H1 (cell line): ENCODE data around the gene DXO. TPM values are rescaled to one million over a fixed set of nuclear protein-coding genes. Genes with fewer than 3 reads are reported as not detected.

ENCODE experiments used
- CTCF ChIA-PET: fragments of 300-600 bp; sonication (Branson Sonifier 250); formaldehyde crosslinking; loops from one replicate; lab custom pipeline; 2021; ENCODE audit not compliant: partially characterized antibody; lab: Charles Lee
- POLR2A ChIA-PET: fragments of 300-600 bp; sonication (Branson Sonifier 250); formaldehyde crosslinking; loops from one replicate; lab custom pipeline; 2021; ENCODE audit warnings: inconsistent platforms; ENCODE audit not compliant: partially characterized antibody; lab: Charles Lee
- DNase-seq, 2 experiments: peaks; one replicate each; pipeline versions ENCODE4 v3.0.0 to v3.0.0-alpha.2; 2010 to 2022; ENCODE audit warnings: low spot score in 2 of 2, low read depth in 1 of 2, mixed read lengths in 1 of 2
- FAIRE-seq: peaks from 2 replicates; lab custom pipeline; 2011; peaks lifted over from hg19 to GRCh38; lab: Jason Lieb, UNC
- H2AFZ ChIP-seq: 2 replicates; pipeline ENCODE4 v1.8.1; 2012; ENCODE audit warnings: low read length, inconsistent platforms
- H2AK5ac ChIP-seq: 2 replicates; pipeline ENCODE4 v1.6.1; 2013; ENCODE audit warnings: low read depth, low read length
- H2BK120ac ChIP-seq: replicated peaks from 2 replicates; pipeline ENCODE3; 2013; ENCODE audit warnings: low read depth, low read length, inconsistent platforms
- H2BK12ac ChIP-seq: 2 replicates; pipeline ENCODE4 v1.6.1; 2013; ENCODE audit warnings: low read depth, low read length
- H2BK15ac ChIP-seq: 2 replicates; pipeline ENCODE4 v1.6.1; 2013; ENCODE audit warnings: low read length
- H2BK20ac ChIP-seq: 2 replicates; pipeline ENCODE4 v1.6.1; 2013; ENCODE audit warnings: low read length
- H2BK5ac ChIP-seq: 2 replicates; pipeline ENCODE4 v1.6.1; 2013; ENCODE audit warnings: low read depth, low read length
- H3K14ac ChIP-seq: 2 replicates; pipeline ENCODE4 v1.6.1; 2013; ENCODE audit warnings: inconsistent platforms; ENCODE audit not compliant: insufficient read length
- H3K18ac ChIP-seq: 2 replicates; pipeline ENCODE4 v1.6.1; 2013; ENCODE audit warnings: low read length; ENCODE audit errors: extremely low read depth
- H3K23ac ChIP-seq: 2 replicates; pipeline ENCODE4 v1.6.1; 2013; ENCODE audit warnings: inconsistent platforms; ENCODE audit not compliant: insufficient read length
- H3K23me2 ChIP-seq: 2 replicates; pipeline ENCODE4 v1.6.1; 2013; ENCODE audit warnings: low read depth, low read length
- H3K27ac ChIP-seq: 2 replicates; pipeline ENCODE4 v1.6.1; 2011; ENCODE audit warnings: low read depth, low read length, inconsistent platforms
- H3K27me3 ChIP-seq, 4 experiments: replicated peaks in 1 of 4; 1 replicate in 1 of 4; 2 replicates in 3 of 4; pipeline versions ENCODE4 v1.6.1 to v1.8.1; 2011 to 2013; ENCODE audit warnings: low read length in 3 of 4, mild to moderate bottlenecking in 3 of 4, inconsistent platforms in 2 of 4, mixed read lengths in 2 of 4, moderate library complexity in 1 of 4; ENCODE audit not compliant: control insufficient read depth in 3 of 4, insufficient read depth in 3 of 4; ENCODE audit errors: extremely low read depth in 1 of 4
- H3K36me3 ChIP-seq, 4 experiments: 2 replicates each; pipeline versions ENCODE4 v1.6.1 to v1.8.1; 2011 to 2013; ENCODE audit warnings: mild to moderate bottlenecking in 4 of 4, low read length in 3 of 4, moderate library complexity in 2 of 4, control low read depth in 1 of 4, inconsistent platforms in 1 of 4; ENCODE audit not compliant: insufficient read depth in 4 of 4, control insufficient read depth in 2 of 4
- H3K4ac ChIP-seq: replicated peaks from 2 replicates; pipeline ENCODE3; 2013; ENCODE audit warnings: low read length, low read depth, mixed read lengths, inconsistent platforms; ENCODE audit not compliant: insufficient read length
- H3K4me1 ChIP-seq, 4 experiments: replicated peaks in 1 of 4; 1 replicate in 1 of 4; 2 replicates in 3 of 4; pipeline versions ENCODE4 v1.6.1 to v1.8.1; 2011 to 2013; ENCODE audit warnings: low read length in 3 of 4, inconsistent platforms in 2 of 4, mixed read lengths in 1 of 4; ENCODE audit not compliant: insufficient read depth in 4 of 4, control insufficient read depth in 3 of 4
- H3K4me2 ChIP-seq, 2 experiments: 2 replicates each; pipeline versions ENCODE4 v1.6.1 to v1.8.1; 2011 to 2013; ENCODE audit warnings: low read depth in 2 of 2, low read length in 2 of 2, control low read depth in 1 of 2, inconsistent platforms in 1 of 2, mild to moderate bottlenecking in 1 of 2; ENCODE audit not compliant: insufficient read depth in 1 of 2
- H3K4me3 ChIP-seq, 4 experiments: fragments of 200-600, 300-600 bp in 1 of 4; sonication (generic), shearing (Covaris generic), sonication (Bioruptor Twin) in 1 of 4; 2 replicates each; pipeline versions ENCODE4 v1.5.1 to v1.8.1; 2011 to 2016; ENCODE audit warnings: low read length in 4 of 4, low read depth in 3 of 4, control low read depth in 2 of 4, inconsistent platforms in 2 of 4, mild to moderate bottlenecking in 2 of 4, mixed read lengths in 1 of 4, moderate library complexity in 1 of 4; ENCODE audit not compliant: insufficient read depth in 2 of 4; ENCODE audit errors: extremely low read depth in 1 of 4
- H3K56ac ChIP-seq: replicated peaks from 2 replicates; pipeline ENCODE3; 2013; ENCODE audit warnings: low read depth, mild to moderate bottlenecking, mixed read lengths, low read length, inconsistent platforms; ENCODE audit not compliant: insufficient read length
- H3K79me1 ChIP-seq: 2 replicates; pipeline ENCODE4 v1.6.1; 2013; ENCODE audit warnings: low read depth, low read length, control low read depth
- H3K79me2 ChIP-seq, 2 experiments: 2 replicates each; pipeline versions ENCODE4 v1.6.1 to v1.8.1; 2012 to 2013; ENCODE audit warnings: low read length in 2 of 2, mild to moderate bottlenecking in 2 of 2, inconsistent platforms in 1 of 2; ENCODE audit not compliant: insufficient read depth in 2 of 2, control insufficient read depth in 1 of 2
- H3K9ac ChIP-seq, 4 experiments: replicated peaks in 1 of 4; 1 replicate in 1 of 4; 2 replicates in 3 of 4; pipeline versions ENCODE4 v1.6.1 to v1.8.1; 2011 to 2013; ENCODE audit warnings: low read depth in 3 of 4, low read length in 3 of 4, control low read depth in 2 of 4, mild to moderate bottlenecking in 2 of 4, moderate library complexity in 2 of 4, inconsistent platforms in 1 of 4; ENCODE audit errors: extremely low read depth in 1 of 4
- H3K9me3 ChIP-seq, 2 experiments: 2 replicates each; pipeline versions ENCODE4 v1.6.1 to v1.8.1; 2012 to 2013; ENCODE audit warnings: mild to moderate bottlenecking in 2 of 2, moderate library complexity in 2 of 2, control low read depth in 1 of 2, inconsistent platforms in 1 of 2, low read depth in 1 of 2, low read length in 1 of 2, mixed read lengths in 1 of 2; ENCODE audit not compliant: insufficient read depth in 2 of 2
- H4K20me1 ChIP-seq, 2 experiments: replicated peaks in 1 of 2; 2 replicates each; pipeline versions ENCODE3 to v1.8.1; 2011 to 2013; ENCODE audit warnings: inconsistent platforms in 2 of 2, low read length in 2 of 2, mild to moderate bottlenecking in 1 of 2; ENCODE audit not compliant: insufficient read depth in 2 of 2, control insufficient read depth in 1 of 2
- H4K5ac ChIP-seq: 2 replicates; pipeline ENCODE4 v1.6.1; 2013; ENCODE audit warnings: low read length, low read depth, mixed read lengths, inconsistent platforms; ENCODE audit not compliant: insufficient read length
- H4K8ac ChIP-seq: 2 replicates; pipeline ENCODE4 v1.8.0; 2013; ENCODE audit warnings: mild to moderate bottlenecking, moderate library complexity, low read length, inconsistent platforms; ENCODE audit not compliant: insufficient read depth; ENCODE audit errors: extremely low read depth
- H4K91ac ChIP-seq: replicated peaks from 2 replicates; pipeline ENCODE3; 2013; ENCODE audit warnings: low read length, mixed read lengths, inconsistent platforms; ENCODE audit not compliant: insufficient read length
- BCL11A ChIP-seq, 2 experiments: IDR thresholded peaks; one replicate each; pipeline ENCODE4 v1.6.1; 2011; ENCODE audit warnings: low read depth in 2 of 2, low read length in 2 of 2, mild to moderate bottlenecking in 2 of 2
- TEAD4 ChIP-seq: IDR thresholded peaks from 2 replicates; pipeline ENCODE4 v1.6.1; 2012; ENCODE audit warnings: low read depth, low read length, inconsistent platforms, mixed read lengths
- WGBS, 2 experiments: shearing (Covaris generic) in 1 of 2; methylation state at CpG; one replicate each; pipeline versions ENCODE4 v1.1.6 to v1.1.7; 2013 to 2015; ENCODE audit warnings: low lambda C conversion rate in 2 of 2, mixed read lengths in 2 of 2, inconsistent platforms in 1 of 2, low coverage in 1 of 2, missing lambda C conversion rate in 1 of 2; ENCODE audit not compliant: insufficient replicate concordance in 2 of 2, insufficient coverage in 1 of 2, insufficient read length in 1 of 2; ENCODE audit errors: extremely low coverage in 1 of 2, missing lambda C conversion rate in 1 of 2; 5-methylcytosine and 5-hydroxymethylcytosine counted together
- polyA plus RNA-seq, 7 experiments: library from polyadenylated mRNA; depleted of rRNA in 3 of 7; stranded (reverse) in 5 of 7; unstranded in 2 of 7; fragments of >200 nt in 5 of 7; fragments of 200-250 nt in 2 of 7; gene quantifications; 1 replicate in 5 of 7; 2 replicates in 1 of 7; 4 replicates in 1 of 7; pipeline versions ENCODE4 v1.2.1 to v1.2.3, GENCODE V29; 2011 to 2013; ENCODE audit warnings: missing spikeins in 2 of 7, mixed read lengths in 2 of 7
- total RNA-seq: library from RNA; stranded (reverse); fragmentation: NEBNext Ultra II Directional; extraction: Animal tissue kit (Norgen Biotek cat#: 25700); gene quantifications from 2 replicates; pipeline ENCODE4 v1.2.1, GENCODE V29; 2021
- TF ChIP-seq, protein P1 (sequence below): IDR thresholded peaks from 2 replicates; pipeline ENCODE4 v1.6.1; 2012; ENCODE audit warnings: inconsistent platforms

Gene DXO
- total and polyA plus RNA-seq, 2 of the 8 experiments (the other 6 are each of a cell fraction or from before 2014, with no cell fraction given) = 14.7 to 23.9 TPM

- Histone ChIP-seq H3K9ac (peak overlapping the region; percentile 54 to 84 (median 68); a peak in 6 of 7 replicates), H3K4me3 (peak overlapping the region; percentile 68 to 94 (median 84)), H2AK5ac (no peak overlapping the region; the same call in 1 of the 2 replicates), H4K8ac (peak overlapping the region; percentile 99), H3K56ac (no peak overlapping the region), H3K4ac (no peak overlapping the region), H2BK15ac (no peak overlapping the region), H3K27me3 (no peaks in the 10 kb centered on the region; a peak in 1 of 7 replicates), H3K9me3 (peaks cover 0 to 5% of the 10 kb centered on the region in 2 experiments; a peak in 1 of 4 replicates), H3K14ac (no peak overlapping the region), H3K79me2 (peaks cover 0 to 11% of the 10 kb centered on the region in 2 experiments; a peak in 1 of 4 replicates), H2BK5ac (peak overlapping the region; percentile 88), H4K20me1 (no peaks in the 10 kb centered on the region), H2BK12ac (no peak overlapping the region; the same call in 1 of the 2 replicates), H4K5ac (no peak overlapping the region), H4K91ac (no peak overlapping the region), H2BK20ac (no peak overlapping the region), H3K23ac (no peak overlapping the region), H3K36me3 (peaks cover 3 to 21% (median 14%) of the 10 kb centered on the region in 4 experiments; a peak in 6 of 8 replicates), H3K23me2 (peaks cover 13% of the 10 kb centered on the region), H2BK120ac (no peak overlapping the region), H3K4me2 (peak overlapping the region; percentile 91 to 100), H3K79me1 (peaks cover 4% of the 10 kb centered on the region; the same call in 1 of the 2 replicates), H2AFZ (peak overlapping the region; percentile 57; the same call in 1 of the 2 replicates), H3K27ac (peak overlapping the region; percentile 90; the same call in 1 of the 2 replicates), H3K18ac (peak overlapping the region; percentile 24; the same call in 1 of the 2 replicates), H3K4me1 (peaks cover 0 to 9% (median 5%) of the 10 kb centered on the region in 4 experiments; a peak in 5 of 7 replicates)
- POLR2A ChIA-PET = interaction anchor here (1.3 to 15.3 kb wide), 14 partner anchors 18 to 351 kb away, joined by 3 to 279 read pairs (median 6); partner anchors contain the start of genes CFB, EHMT2, FKBPL and NELFE
- DNase-seq = no peak
- no peak for TF ChIP-seq BCL11A (IDR thresholded peaks at IDR 0.05; ENCODE audit: low read depth in 2 of 2, low read length in 2 of 2)
- TF ChIP-seq, protein P1, sequence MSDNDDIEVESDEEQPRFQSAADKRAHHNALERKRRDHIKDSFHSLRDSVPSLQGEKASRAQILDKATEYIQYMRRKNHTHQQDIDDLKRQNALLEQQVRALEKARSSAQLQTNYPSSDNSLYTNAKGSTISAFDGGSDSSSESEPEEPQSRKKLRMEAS = 0 out of 2 replicates have a peak, but pooled peaks have one; percentile 51
- peak; percentile 58; the same call in 1 of the 2 replicates for TF ChIP-seq TEAD4
- CTCF ChIA-PET = interaction anchor here (1.6 to 10.2 kb wide), 3 partner anchors 21 to 144 kb away, joined by 4 to 84 read pairs (median 10); no protein-coding TSS in a partner anchor
- 23% methylated on average over 13 of the region's 19 CpGs; no CpG with 5 or more reads in 1 of the 2 experiments for WGBS, 2 experiments
- FAIRE-seq = no peak
These were observed 892 bp upstream of the DXO start for GRCh38 chr6:31972709-31973350.
